Left ventricle myocardium inferior (tissue), 1 donor: ENCODE data around the gene PTPRCAP. TPM values are rescaled to one million over a fixed set of nuclear protein-coding genes. Genes with fewer than 3 reads are reported as not detected.

Experiments used
- DNase-seq: peaks from one replicate; pipeline ENCODE4 v3.0.0-alpha.2; 2020
- H3K27ac ChIP-seq: fragments of 200-600 bp; replicated peaks from 2 replicates; pipeline ENCODE4 v1.8.0; 2021
- H3K27me3 ChIP-seq: fragments of 200-600 bp; 2 replicates; pipeline ENCODE4 v1.8.0; 2021; ENCODE audit warnings: low read depth
- H3K36me3 ChIP-seq: fragments of 200-600 bp; 2 replicates; pipeline ENCODE4 v1.8.0; 2021
- H3K4me1 ChIP-seq: fragments of 200-600 bp; 2 replicates; pipeline ENCODE4 v1.8.0; 2021
- H3K4me3 ChIP-seq: fragments of 200-600 bp; 2 replicates; pipeline ENCODE4 v1.8.0; 2021; ENCODE audit warnings: mild to moderate bottlenecking, moderate library complexity
- H3K9me3 ChIP-seq: fragments of 200-600 bp; replicated peaks from 2 replicates; pipeline ENCODE4 v1.8.0; 2021
- CTCF ChIP-seq: fragments of 200-600 bp; IDR thresholded peaks from 2 replicates; pipeline ENCODE4 v1.8.0; 2021; ENCODE audit warnings: antibody characterized with exemption, mild to moderate bottlenecking, borderline replicate concordance
- intact Hi-C: fragments of 100-400 bp; cut with micrococcal nuclease; formaldehyde crosslinking; loops from one replicate; pipeline ENCODE4 v1.11.0; 2022
- total RNA-seq: library from RNA; stranded (reverse); fragmentation: NEBNext Ultra II Directional; extraction: Animal tissue kit (Norgen Biotek cat#: 25700); gene quantifications from one replicate; pipeline ENCODE4 v1.2.1, GENCODE V29; 2021
- donor health status: DM: no; HTN: yes; CAD: no; lungs with severe emphysema.

PTPRCAP gene
- total RNA-seq, 1 donor from 2014 or later, result 0.60 TPM

- Histone ChIP-seq H3K27me3 (no peaks in the 10 kb centered on the region), H3K9me3 (no peaks in the 10 kb centered on the region), H3K4me1 (peaks cover 37% of the 10 kb centered on the region), H3K27ac (peak overlapping the region; percentile 95), H3K36me3 (no peaks in the 10 kb centered on the region), H3K4me3 (peak overlapping the region; percentile 83)
- intact Hi-C loops, result no loop called here
- TF ChIP-seq CTCF, result no peak
- no peak for DNase-seq
Measured at GRCh38 chr11:67469508-67469811, 32.0 kb upstream of the PTPRCAP start.

DNA sequence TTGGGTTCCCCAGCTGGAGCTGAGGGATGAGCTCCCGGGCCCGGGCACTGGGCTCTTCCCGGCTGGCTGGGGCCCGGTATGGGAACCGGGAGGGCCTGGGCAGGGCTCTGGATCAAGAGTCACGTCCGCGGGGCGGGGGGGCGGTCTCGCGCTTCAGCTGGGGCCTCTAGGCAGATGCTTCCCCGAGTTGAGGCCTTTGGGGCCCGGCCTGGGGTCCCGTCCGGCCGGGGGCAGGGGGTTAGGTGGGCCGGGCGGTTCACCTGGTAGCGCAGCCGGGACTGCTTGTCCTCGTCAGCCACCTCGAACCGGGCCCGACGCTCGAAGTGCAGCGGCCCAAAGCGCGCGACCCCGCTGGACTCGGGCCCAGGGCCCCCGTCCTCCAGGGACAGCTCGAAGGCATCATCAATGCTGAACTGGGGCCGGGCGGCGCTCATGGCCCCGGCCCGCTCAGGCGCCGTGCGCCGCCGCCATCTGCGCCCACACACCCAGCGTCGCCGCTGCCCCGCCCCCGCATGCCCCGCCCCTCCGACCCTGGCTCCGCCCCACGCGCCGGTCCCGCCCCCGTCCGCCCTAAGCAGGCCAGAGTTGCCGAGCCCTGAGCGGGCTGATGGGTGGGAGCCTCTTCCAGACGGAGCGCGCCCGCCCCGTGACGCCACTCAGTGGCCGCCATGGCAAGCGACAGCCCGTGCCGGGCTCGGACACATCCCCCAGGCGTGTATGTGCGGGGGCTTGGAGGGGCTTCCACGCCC, 31.5 kb upstream of the PTPRCAP start, which contains the start of gene TMEM134:
Gene TMEM134, minus strand, starts transcription at position 493 of the 749 bp plus-strand sequence. Its CDS starts 59 bp downstream, at position 434.
- intact Hi-C loops, result no loop called here

DNA sequence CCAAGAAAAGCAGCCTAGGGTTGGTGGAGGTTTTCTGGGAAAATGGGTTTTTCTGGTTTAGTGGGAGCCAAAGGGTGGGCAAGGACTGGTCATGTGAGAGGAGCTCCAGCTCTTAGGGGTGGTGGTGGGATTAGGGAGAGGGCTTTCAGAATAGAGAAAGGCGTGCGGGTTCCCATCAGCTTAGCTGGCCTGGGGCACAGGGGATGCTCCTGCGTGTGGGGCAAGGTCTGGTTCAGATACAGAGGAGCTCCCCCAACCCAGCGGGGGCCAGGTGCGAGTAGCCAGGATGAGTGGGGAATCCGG, 30.9 kb upstream of the PTPRCAP start:
- no peaks in the 10 kb centered on the region for H3K36me3 ChIP-seq
- peaks cover 48% of the 10 kb centered on the region for H3K4me1 ChIP-seq
- intact Hi-C loops, result no loop called here
- no peak for DNase-seq
- H3K27ac ChIP-seq, result peak overlapping the region; percentile 95
- H3K27me3 ChIP-seq, result no peaks in the 10 kb centered on the region
- no peak for TF ChIP-seq CTCF
- no peaks in the 10 kb centered on the region for H3K9me3 ChIP-seq
- H3K4me3 ChIP-seq, result peak overlapping the region; percentile 83

More for the DNA sequence above, 31.5 kb upstream of the PTPRCAP start, which contains the start of gene TMEM134:
- peaks cover 43% of the 10 kb centered on the region for H3K4me1 ChIP-seq
- no peaks in the 10 kb centered on the region for H3K27me3 ChIP-seq
- no peaks in the 10 kb centered on the region for H3K9me3 ChIP-seq
- H3K27ac ChIP-seq, result peak within 1 kb of the TSS; percentile 95
- TF ChIP-seq CTCF, result peak; percentile 56
- H3K36me3 ChIP-seq, result no peaks in the 10 kb centered on the region
- DNase-seq, result peak; percentile 94
- peak within 1 kb of the TSS; percentile 83 for H3K4me3 ChIP-seq

GRCh38 chr11:67468056-67468455, 30.6 kb upstream of the PTPRCAP start:
- intact Hi-C loops, result no loop called here
- Histone ChIP-seq H3K4me3 (peak overlapping the region; percentile 83), H3K27me3 (no peaks in the 10 kb centered on the region), H3K36me3 (no peaks in the 10 kb centered on the region), H3K9me3 (no peaks in the 10 kb centered on the region), H3K4me1 (peaks cover 51% of the 10 kb centered on the region), H3K27ac (peak overlapping the region; percentile 95)
- TF ChIP-seq CTCF, result no peak
- DNase-seq, result no peak

DNA sequence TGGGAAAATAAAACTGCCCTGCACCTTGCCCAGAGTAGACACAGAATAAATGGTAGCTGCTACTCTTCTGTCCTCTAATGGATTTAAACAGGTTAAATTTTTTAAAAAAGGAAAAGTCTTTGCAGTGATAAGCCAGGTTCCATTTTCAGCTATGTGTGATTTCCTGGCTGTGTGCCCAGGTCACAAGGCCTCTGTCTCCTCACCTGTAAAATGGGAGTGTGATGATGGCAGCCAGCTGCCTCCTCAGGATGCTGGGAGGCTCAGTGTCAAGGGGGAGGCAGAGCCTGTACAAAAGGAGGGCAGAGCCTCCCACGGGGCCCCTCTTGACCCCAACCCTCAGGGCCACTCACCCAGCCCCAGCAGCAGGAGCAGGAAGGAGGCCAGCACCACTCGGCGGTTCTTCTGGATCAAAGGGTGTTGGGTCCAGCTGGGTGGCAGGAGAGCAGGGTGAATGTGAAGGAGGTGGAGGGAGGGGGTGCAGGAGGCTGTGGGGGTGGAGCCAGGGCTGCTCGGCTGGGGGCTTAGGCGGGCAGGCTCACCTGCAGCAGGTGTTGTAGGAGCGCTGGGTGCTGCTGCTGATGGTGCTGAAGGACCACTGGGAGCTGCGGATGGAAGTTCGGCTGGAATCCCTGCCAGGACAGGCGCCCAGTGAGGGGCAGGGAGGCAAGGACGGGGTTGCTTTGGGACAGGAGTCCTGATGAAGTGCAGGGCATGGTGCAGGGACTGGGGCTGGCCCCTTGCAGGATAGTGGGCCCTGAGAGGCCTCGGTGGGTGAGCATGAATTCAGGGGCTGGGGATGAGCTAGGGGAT, 29.7 kb upstream of the PTPRCAP start:
- DNase-seq, result no peak
- H3K36me3 ChIP-seq, result no peaks in the 10 kb centered on the region
- H3K27me3 ChIP-seq, result no peaks in the 10 kb centered on the region
- no peaks in the 10 kb centered on the region for H3K9me3 ChIP-seq
- H3K27ac ChIP-seq, result peak overlapping the region; percentile 1
- H3K4me3 ChIP-seq, result no peak overlapping the region
- intact Hi-C loops, result no loop called here
- no peak for TF ChIP-seq CTCF
- H3K4me1 ChIP-seq, result peaks cover 51% of the 10 kb centered on the region
